SK-N-SH (cell line): ENCODE measurements around the gene NANS.

ENCODE experiments used
- CTCF ChIP-seq: fragments of 200-600 bp; sonication (generic); IDR thresholded peaks from 2 replicates; pipeline ENCODE4 v1.6.1; 2017; ENCODE audit warnings: antibody characterized with exemption, mild to moderate bottlenecking, moderate library complexity
- ELF1 ChIP-seq: IDR thresholded peaks from 2 replicates; pipeline ENCODE4 v1.4.0; 2012
- FOXM1 ChIP-seq: IDR thresholded peaks from 2 replicates; pipeline ENCODE4 v1.4.0; 2012; ENCODE audit warnings: low read depth, mild to moderate bottlenecking
- GABPA ChIP-seq: IDR thresholded peaks from 2 replicates; pipeline ENCODE4 v1.4.0; 2012; ENCODE audit warnings: low read depth, mild to moderate bottlenecking
- NFIC ChIP-seq: IDR thresholded peaks from 2 replicates; pipeline ENCODE4 v1.4.0; 2012; ENCODE audit warnings: borderline replicate concordance
- SIN3A ChIP-seq: IDR thresholded peaks from 2 replicates; pipeline ENCODE4 v1.6.1; 2012; ENCODE audit warnings: low read depth, mild to moderate bottlenecking, low read length, moderate library complexity, borderline replicate concordance
- TAF1 ChIP-seq: IDR thresholded peaks from 2 replicates; pipeline ENCODE4 v1.6.1; 2012; ENCODE audit warnings: low read depth, mild to moderate bottlenecking, low read length, moderate library complexity, borderline replicate concordance

- TF ChIP-seq FOXM1 (no peak), SIN3A (no peak), GABPA (no peak), TAF1 (no peak), CTCF (no peak), NFIC (no peak), ELF1 (no peak)
These were observed 47.9 kb downstream of the NANS start for GRCh38 chr9:98104445-98104881.
